SHP77 treated with DMSO at 0.1 percent for 48 hours (cell line): ENCODE measurements around the gene FNDC3B.
A peak's percentile ranks its signal among the peaks of the same experiment; 100 is the strongest.

Source experiments
- DNase-seq: peaks from one replicate; lab custom pipeline; 2025; lab: John Stamatoyannopoulos, UW

The FNDC3B gene

GRCh38 chr3:172151651-172152649 is 112.6 kb downstream of the FNDC3B start:
- peak; percentile 14 for DNase-seq

- DNase-seq = no peak
Measured at GRCh38 chr3:172152874-172153273, 113.5 kb downstream of the FNDC3B start.

- peak; percentile 18 for DNase-seq
Measured at GRCh38 chr3:172153335-172153861, 114.0 kb downstream of the FNDC3B start.

- DNase-seq = no peak
Measured at GRCh38 chr3:172154768-172155664, 115.6 kb downstream of the FNDC3B start.

- no peak for DNase-seq
Measured at GRCh38 chr3:172155897-172156585, 116.7 kb downstream of the FNDC3B start.

GRCh38 chr3:172156586-172156955 is 117.2 kb downstream of the FNDC3B start:
- no peak for DNase-seq

GRCh38 chr3:172157564-172158258 is 118.3 kb downstream of the FNDC3B start:
- no peak for DNase-seq

- no peak for DNase-seq
Measured at GRCh38 chr3:172158741-172159140, 119.4 kb downstream of the FNDC3B start.

- DNase-seq = no peak
Measured at GRCh38 chr3:172159376-172159775, 120.0 kb downstream of the FNDC3B start.

GRCh38 chr3:172159962-172160538 is 120.7 kb downstream of the FNDC3B start:
- no peak for DNase-seq

GRCh38 chr3:172161133-172161789 is 121.9 kb downstream of the FNDC3B start:
- no peak for DNase-seq

GRCh38 chr3:172161959-172162358 is 122.6 kb downstream of the FNDC3B start:
- DNase-seq = no peak

GRCh38 chr3:172163320-172163719 is 123.9 kb downstream of the FNDC3B start:
- no peak for DNase-seq

GRCh38 chr3:172164620-172165362 is 125.4 kb downstream of the FNDC3B start:
- DNase-seq = no peak

GRCh38 chr3:172166261-172166660 is 126.9 kb downstream of the FNDC3B start:
- DNase-seq = no peak

- DNase-seq = no peak
Measured at GRCh38 chr3:172166890-172167289, 127.5 kb downstream of the FNDC3B start.

- no peak for DNase-seq
Measured at GRCh38 chr3:172167892-172168648, 128.7 kb downstream of the FNDC3B start.

- no peak for DNase-seq
Measured at GRCh38 chr3:172170073-172170709, 130.8 kb downstream of the FNDC3B start.
